ENCODE data around the gene GFRA1.

GFRA1 gene

DNA sequence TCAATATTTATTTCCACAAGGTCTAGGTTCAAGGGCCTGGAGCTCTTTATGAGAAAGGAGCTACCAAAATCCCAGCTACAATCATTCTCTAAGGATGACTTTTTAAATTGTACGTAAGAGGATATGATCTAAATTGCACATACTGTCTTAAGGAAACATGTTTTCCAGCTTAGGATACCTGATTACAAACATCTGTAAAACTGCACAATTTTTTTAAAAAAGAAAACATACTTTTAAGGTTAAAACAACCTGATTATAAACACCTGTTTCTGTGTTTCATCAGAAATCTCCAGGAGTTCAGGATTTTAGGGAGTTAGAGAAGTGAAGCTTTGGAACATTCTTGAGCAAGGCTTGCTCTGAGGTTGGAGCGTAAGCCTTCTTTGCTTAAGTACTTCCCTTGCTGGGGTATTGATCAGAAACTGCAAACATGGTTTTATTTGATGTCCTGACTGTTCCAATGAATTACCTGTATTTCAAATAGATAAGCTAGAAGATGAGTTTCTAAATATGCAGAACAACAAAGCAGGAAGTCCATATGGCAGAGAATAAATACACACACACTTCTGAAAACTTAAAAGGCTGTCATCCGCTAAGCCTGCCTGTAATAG lies 248.6 kb downstream of the GFRA1 start:
- DNase-seq = no peak

DNA sequence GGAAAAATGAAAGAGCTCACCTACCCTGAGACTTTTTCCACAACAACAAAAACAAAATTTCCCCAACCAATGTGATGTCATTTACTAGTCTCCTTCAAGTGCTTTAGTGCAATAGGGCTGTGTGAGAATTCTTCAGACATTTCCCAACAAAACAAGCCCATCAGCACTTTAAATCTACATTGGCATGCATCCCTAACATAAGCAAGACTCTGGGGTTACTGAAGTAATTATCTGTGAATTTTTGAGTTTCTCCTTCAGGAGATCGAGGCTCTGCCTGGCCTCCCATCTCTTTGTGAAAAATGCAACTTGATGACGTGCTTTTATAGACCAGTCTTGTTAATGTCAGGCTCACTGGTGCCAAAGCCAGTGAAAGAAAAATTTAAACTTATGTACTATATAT lies 255.6 kb downstream of the GFRA1 start:
- no peak for DNase-seq

DNA sequence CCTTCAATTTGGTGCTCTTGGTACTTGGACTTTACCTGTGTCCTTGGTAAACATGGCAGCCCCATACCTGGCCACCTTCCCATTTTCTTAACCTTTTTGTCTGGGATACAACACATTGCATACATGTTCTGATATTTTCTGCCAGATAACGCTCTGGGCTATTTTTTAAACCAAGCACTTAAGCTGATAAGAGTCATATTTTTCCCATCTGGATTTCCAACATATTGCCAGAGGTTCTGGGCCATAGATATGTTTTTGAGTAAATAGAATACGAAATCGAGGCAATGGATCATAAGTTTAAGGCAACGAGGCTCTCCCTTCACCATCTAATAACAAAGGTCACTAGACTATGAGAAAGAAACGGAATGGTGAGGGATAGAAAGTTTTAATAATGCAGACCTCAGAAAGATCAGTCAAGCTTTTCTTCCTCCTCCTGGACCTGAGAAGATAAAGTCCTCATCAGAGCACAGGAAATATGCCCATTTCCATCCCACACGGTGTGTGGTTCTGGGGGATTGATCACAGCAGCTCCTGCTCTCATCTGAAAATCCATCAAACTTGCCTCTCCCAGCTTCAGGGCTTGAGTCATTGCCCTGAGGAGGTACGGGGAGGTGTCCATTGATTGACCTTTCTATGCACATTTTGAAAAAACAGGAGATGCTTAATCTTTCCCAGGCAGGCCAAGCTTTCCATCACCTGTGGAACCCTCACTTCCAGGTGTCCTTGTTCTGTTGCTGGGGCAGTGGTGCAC lies 257.2 kb downstream of the GFRA1 start:
- no peak for DNase-seq

DNA sequence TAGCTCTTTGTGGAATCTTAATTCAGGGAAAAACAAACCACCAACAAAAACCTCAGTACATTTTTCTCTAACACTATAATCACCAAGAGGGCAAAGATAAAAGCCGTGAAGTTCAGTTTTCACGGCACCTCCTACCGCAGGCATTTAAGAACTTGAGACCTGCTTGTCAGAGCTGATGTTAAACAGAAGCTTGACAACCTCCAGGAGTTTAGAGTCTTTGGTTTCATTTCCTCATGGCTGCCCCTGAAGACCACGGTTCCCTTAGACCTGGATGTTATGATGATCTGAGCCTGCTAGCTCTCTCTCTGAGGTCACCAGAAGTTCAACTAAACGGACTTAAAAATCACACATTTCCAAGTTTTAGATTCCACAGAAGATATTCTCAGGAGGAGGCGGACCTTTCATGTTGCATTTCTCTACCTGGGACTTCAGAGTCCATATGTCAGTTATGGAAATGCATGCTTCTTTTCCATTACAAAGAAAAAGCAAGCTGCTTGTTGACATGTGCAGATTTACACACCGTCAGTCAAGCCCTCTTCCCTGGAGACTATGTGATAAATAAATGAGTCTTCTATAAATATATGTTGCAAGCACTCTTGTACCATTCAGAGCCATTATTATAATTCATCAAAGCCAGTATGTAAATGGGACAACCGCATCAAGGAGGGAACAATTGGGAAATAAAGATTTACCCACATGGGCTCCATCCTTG lies 258.0 kb downstream of the GFRA1 start:
- DNase-seq = no peak

DNA sequence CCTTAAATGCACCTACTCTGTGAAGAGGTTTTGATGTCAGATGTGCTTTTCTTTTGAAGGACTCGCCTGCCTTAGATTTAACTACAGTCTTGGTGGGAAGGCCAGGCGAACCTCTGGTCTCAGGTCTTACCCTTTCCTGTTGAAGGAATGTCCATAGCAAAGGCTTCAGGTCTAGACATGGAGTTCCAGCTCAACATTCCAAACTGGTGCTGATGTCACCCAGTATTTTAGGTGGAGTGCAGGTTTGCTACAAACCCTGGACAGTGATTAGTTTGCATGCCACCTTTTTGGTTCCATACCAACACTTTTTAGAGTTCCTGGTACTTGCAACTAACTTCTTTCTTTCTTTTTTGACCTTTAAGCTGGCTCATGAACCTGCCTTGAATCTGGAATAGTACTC lies 258.7 kb downstream of the GFRA1 start:
- DNase-seq = no peak

DNA sequence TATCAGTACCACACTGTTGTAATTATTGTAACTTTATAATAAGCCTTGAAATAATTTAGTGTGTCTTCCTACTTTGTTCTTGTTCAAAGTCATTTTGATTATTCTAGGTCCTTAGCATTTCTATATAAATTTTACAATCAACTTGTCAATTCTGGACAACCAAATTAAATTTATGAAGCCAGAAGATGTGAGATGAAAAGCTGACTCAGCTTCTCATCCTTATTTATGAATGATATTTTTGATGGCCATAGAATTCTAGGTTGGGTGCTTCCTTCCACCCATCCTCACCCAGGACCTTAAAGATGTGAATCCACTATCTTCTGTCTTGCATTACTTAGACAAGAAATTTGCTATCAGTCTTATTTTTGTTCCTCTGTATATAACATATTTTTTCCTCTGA lies 261.1 kb downstream of the GFRA1 start:
- no peak for DNase-seq

DNA sequence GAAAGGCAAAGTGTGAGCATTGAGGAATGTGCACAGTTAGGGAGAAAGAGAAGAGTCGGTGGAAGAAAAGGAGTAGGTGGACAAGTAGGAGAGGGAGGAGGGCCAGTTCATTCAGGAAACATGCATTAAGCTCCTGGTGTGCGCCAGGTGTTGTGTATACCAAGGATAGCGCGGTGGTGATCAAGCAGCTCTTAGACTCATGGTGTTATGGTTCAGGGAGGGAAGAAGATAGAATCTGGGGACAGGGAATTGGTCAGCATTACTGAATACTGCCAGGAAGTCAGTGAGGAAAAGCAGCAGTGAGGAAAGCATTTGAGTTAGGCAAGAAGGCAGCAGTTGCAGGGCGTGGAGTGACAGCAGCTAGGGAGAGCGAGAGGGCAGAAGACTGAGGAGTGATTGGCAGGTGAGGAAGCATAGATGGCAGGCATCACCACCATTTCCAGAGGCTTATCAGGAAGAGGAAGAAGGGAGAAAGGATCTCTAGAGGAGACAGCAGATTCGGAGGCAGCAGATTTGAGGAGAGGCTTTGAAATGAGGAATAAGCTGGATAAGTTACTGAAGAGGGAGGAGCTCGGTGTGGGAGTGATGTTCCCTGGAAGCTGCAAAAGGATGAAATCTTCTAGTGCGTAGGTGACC lies 265.6 kb downstream of the GFRA1 start:
- no peak for DNase-seq
